ENCODE results near the gene SEPTIN14. TPM values are rescaled to one million over a fixed set of nuclear protein-coding genes. Genes with fewer than 3 reads are reported as not detected.
"Not testable (repeated sequence)": the region's sequence is repeated elsewhere in the genome, so short reads cannot be mapped to it uniquely, and the experiment has no call there.

The SEPTIN14 gene
- not detected in 2 replicates for total RNA-seq (2021)
- long read RNA-seq: 0 reads

GRCh38 chr7:55862652-55863051, at the start of gene SEPTIN14:
Gene SEPTIN14 (minus strand): TSS chr7:55862752. CDS start chr7:55861996, 756 bp downstream.
- H3K9me3 Mint-ChIP-seq: peaks cover 40 to 74% of the 10 kb centered on the region in 2 experiments
- H3K27ac ChIP-seq (ENCODE audit: insufficient read length, low read depth, low read length); H3K27me3 Mint-ChIP-seq (ENCODE audit: low read depth); DNase-seq; H3K79me2 ChIP-seq (ENCODE audit: insufficient read depth, low read length); H2BK12ac ChIP-seq (ENCODE audit: insufficient read length, low read depth, low read length); H3K4me1 ChIP-seq (ENCODE audit: insufficient read depth, low read length); H4K5ac ChIP-seq (ENCODE audit: insufficient read length, low read depth, low read length); H3K9ac ChIP-seq (ENCODE audit: extremely low read depth, insufficient read length, low read length); H2BK20ac ChIP-seq (ENCODE audit: low read depth, low read length, poor library complexity, severe bottlenecking); H3K14ac ChIP-seq (ENCODE audit: insufficient read depth, low read length); H3K23ac ChIP-seq (ENCODE audit: insufficient read length, low read depth, low read length); H4K91ac ChIP-seq (ENCODE audit: insufficient read length, low read depth, low read length); H3K18ac ChIP-seq (ENCODE audit: insufficient read length, low read depth, low read length); H2BK15ac ChIP-seq (ENCODE audit: low read depth, low read length); H3K4ac ChIP-seq (ENCODE audit: low read depth, low read length); H2BK5ac ChIP-seq (ENCODE audit: insufficient read length, low read length); H3K79me1 ChIP-seq (ENCODE audit: insufficient read depth, low read depth, low read length, poor library complexity, severe bottlenecking); H2AK5ac ChIP-seq (ENCODE audit: insufficient read length, low read length); H2BK120ac ChIP-seq (ENCODE audit: low read depth, low read length, poor library complexity, severe bottlenecking); H3T11ph ChIP-seq (ENCODE audit: low read length); H4K20me1 ChIP-seq (ENCODE audit: control insufficient read depth, insufficient read depth, insufficient read length); H3K4me2 ChIP-seq (ENCODE audit: insufficient read depth, insufficient read length, low read length); H3K27ac Mint-ChIP-seq; H3K27me3 ChIP-seq (ENCODE audit: insufficient read depth, low read length); H3K56ac ChIP-seq (ENCODE audit: insufficient read length, low read depth, low read length); H3K4me1 Mint-ChIP-seq; H3K23me2 ChIP-seq (ENCODE audit: insufficient read length, low read depth, low read length, poor library complexity, severe bottlenecking); H4K8ac ChIP-seq (replicated peaks; ENCODE audit: insufficient read length, low read depth, low read length); H3K4me3 Mint-ChIP-seq; H3K36me3 Mint-ChIP-seq (ENCODE audit: insufficient read depth in 1 of 3, low read depth in 3 of 3); H3K9me3 ChIP-seq (ENCODE audit: control insufficient read depth, low read depth, low read length); H2AFZ ChIP-seq (ENCODE audit: low read length): not testable (repeated sequence)
- WGBS (ENCODE audit: extremely low coverage, insufficient read length, low lambda C conversion rate): no CpG with 5 or more reads among the region's 2 CpGs
